Measurements from ENCODE around the gene MDM2. TPM values are rescaled to one million over a fixed set of nuclear protein-coding genes. Genes with fewer than 3 reads are reported as not detected.
A peak's percentile ranks its signal among the peaks of the same experiment; 100 is the strongest.
"Not testable (repeated sequence)": the region's sequence is repeated elsewhere in the genome, so short reads cannot be mapped to it uniquely, and the experiment has no call there.

MDM2 gene
- total RNA-seq, 2 experiments from 2014 or later: 156 to 169 TPM

- H3K36me3 Mint-ChIP-seq: peaks cover 15% of the 10 kb centered on the region
- POLR2A ChIA-PET: no interaction called here
- no peak for DNase-seq
- no peaks in the 10 kb centered on the region for H3K9me3 Mint-ChIP-seq
- no peak overlapping the region for H3K4me3 Mint-ChIP-seq
- H3K27ac Mint-ChIP-seq: peak overlapping the region; percentile 61
- no peaks in the 10 kb centered on the region for H3K27me3 Mint-ChIP-seq
- H3K4me1 Mint-ChIP-seq: peaks cover 9% of the 10 kb centered on the region
- no peak for ATAC-seq (ENCODE audit: low read depth)
These were observed 3.1 kb upstream of the MDM2 start for GRCh38 chr12:68804657-68805591.

- Mint-ChIP-seq H3K4me1 (peaks cover 10% of the 10 kb centered on the region), H3K4me3 (no peak overlapping the region), H3K9me3 (no peaks in the 10 kb centered on the region), H3K27me3 (no peaks in the 10 kb centered on the region), H3K27ac (no peak overlapping the region), H3K36me3 (peaks cover 16% of the 10 kb centered on the region)
- DNase-seq (no peak), ATAC-seq (ENCODE audit: low read depth) (no peak)
- POLR2A ChIA-PET: no interaction called here
These were observed 2.3 kb upstream of the MDM2 start for GRCh38 chr12:68805592-68806120.

- POLR2A ChIA-PET: interaction anchor here (0.7 to 3.0 kb wide), 10 partner anchors 9 to 446 kb away, joined by 3 to 61 read pairs (median 3); partner anchors contain the start of gene SLC35E3
- DNase-seq (no peak), ATAC-seq (ENCODE audit: low read depth) (no peak)
These were observed 1.3 kb upstream of the MDM2 start for GRCh38 chr12:68806488-68807237.

DNA sequence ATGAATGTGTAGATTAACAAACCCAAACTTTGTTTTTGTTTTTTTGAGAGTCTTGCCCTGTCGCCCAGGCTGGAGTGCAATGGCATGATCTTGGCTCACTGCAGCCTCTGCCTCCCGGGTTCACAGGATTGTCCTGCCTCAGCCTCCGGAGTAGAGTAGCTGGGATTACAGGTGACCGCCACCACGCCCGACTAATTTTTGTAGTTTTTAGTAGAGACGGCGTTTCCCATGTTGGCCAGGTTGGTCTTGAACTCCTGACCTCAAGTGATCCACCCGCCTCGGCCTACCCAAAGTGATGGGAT is 752 bp upstream of the MDM2 start:
- not testable (repeated sequence) for H3K27me3 Mint-ChIP-seq; ATAC-seq (ENCODE audit: low read depth); H3K9me3 Mint-ChIP-seq
- Mint-ChIP-seq H3K36me3 (peaks cover 27% of the 10 kb centered on the region), H3K27ac (peak overlapping the region; percentile 100), H3K4me1 (peaks cover 13% of the 10 kb centered on the region), H3K4me3 (peak overlapping the region; percentile 92)
- POLR2A ChIA-PET: interaction anchor here (0.7 to 3.0 kb wide), 21 partner anchors 10 to 551 kb away, joined by 3 to 61 read pairs (median 3); partner anchors contain the start of genes MDM1, RAP1B and SLC35E3
- DNase-seq: peak; percentile 60

More at GRCh38 chr12:68806488-68807237, 1.3 kb upstream of the MDM2 start:
- Mint-ChIP-seq H3K27me3 (no peaks in the 10 kb centered on the region), H3K4me3 (peak overlapping the region; percentile 92), H3K4me1 (peaks cover 13% of the 10 kb centered on the region), H3K27ac (peak overlapping the region; percentile 100), H3K9me3 (no peaks in the 10 kb centered on the region), H3K36me3 (peaks cover 26% of the 10 kb centered on the region)

- ATAC-seq (ENCODE audit: low read depth) (peak; percentile 23), DNase-seq (peak; percentile 69)
- Mint-ChIP-seq H3K4me1 (peaks cover 25% of the 10 kb centered on the region), H3K9me3 (no peaks in the 10 kb centered on the region), H3K27me3 (no peaks in the 10 kb centered on the region), H3K27ac (peak overlapping the region; percentile 100), H3K4me3 (peak overlapping the region; percentile 92), H3K36me3 (peaks cover 39% of the 10 kb centered on the region)
- POLR2A ChIA-PET: interaction anchor here (0.8 to 3.0 kb wide), 23 partner anchors 9 to 550 kb away, joined by 3 to 61 read pairs (median 3); partner anchors contain the start of genes MDM1, RAP1B and SLC35E3
These were observed 612 bp downstream of the MDM2 start for GRCh38 chr12:68808388-68809189.

- Mint-ChIP-seq H3K9me3 (no peaks in the 10 kb centered on the region), H3K4me3 (peak overlapping the region; percentile 92), H3K27me3 (no peaks in the 10 kb centered on the region), H3K36me3 (peaks cover 43% of the 10 kb centered on the region), H3K27ac (peak overlapping the region; percentile 100), H3K4me1 (peaks cover 29% of the 10 kb centered on the region)
- POLR2A ChIA-PET: interaction anchor here (0.8 to 3.0 kb wide), 7 partner anchors 8 to 444 kb away, joined by 3 to 61 read pairs (median 3); partner anchors contain the start of genes RAP1B and SLC35E3
- no peak for DNase-seq
- no peak for ATAC-seq (ENCODE audit: low read depth)
These were observed 1.4 kb downstream of the MDM2 start for GRCh38 chr12:68809190-68810026.

GRCh38 chr12:68810027-68810389 is 2.0 kb downstream of the MDM2 start:
- ATAC-seq (ENCODE audit: low read depth); H3K9me3 Mint-ChIP-seq; DNase-seq; POLR2A ChIA-PET; H3K27me3 Mint-ChIP-seq: not testable (repeated sequence)
- H3K27ac Mint-ChIP-seq: peak overlapping the region; percentile 56
- peak overlapping the region; percentile 92 for H3K4me3 Mint-ChIP-seq
- H3K4me1 Mint-ChIP-seq: peaks cover 32% of the 10 kb centered on the region
- peaks cover 49% of the 10 kb centered on the region for H3K36me3 Mint-ChIP-seq

DNA sequence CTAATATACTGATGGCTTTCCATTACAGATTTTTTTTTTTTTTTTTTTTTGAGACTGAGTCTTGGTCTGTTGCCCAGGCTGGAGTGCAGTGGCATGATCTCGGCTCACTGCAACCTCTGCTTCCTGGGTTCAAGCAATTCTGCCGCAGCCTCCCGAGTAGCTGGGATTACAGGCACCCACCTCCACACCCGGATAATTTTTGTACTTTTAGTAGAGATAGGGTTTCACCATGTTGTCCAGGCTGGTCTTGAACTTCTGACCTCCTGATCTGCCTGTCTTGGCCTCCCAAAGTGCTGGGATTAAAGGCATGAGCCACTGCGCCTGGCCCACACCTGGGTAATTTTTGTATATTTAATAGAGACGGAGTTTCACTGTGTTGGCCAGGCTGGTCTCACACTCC is 3.6 kb downstream of the MDM2 start:
- peaks cover 56% of the 10 kb centered on the region for H3K36me3 Mint-ChIP-seq

GRCh38 chr12:68812553-68813241 is 4.7 kb downstream of the MDM2 start:
- Mint-ChIP-seq H3K27ac (peak overlapping the region; percentile 26), H3K36me3 (peaks cover 61% of the 10 kb centered on the region), H3K27me3 (no peaks in the 10 kb centered on the region), H3K4me3 (peak overlapping the region; percentile 69), H3K9me3 (no peaks in the 10 kb centered on the region), H3K4me1 (peaks cover 33% of the 10 kb centered on the region)
- DNase-seq (no peak), ATAC-seq (ENCODE audit: low read depth) (no peak)
- POLR2A ChIA-PET: interaction anchor here (0.9 to 1.5 kb wide), 2 partner anchors 7 to 234 kb away, joined by 3 read pairs; no protein-coding TSS in a partner anchor

More for the DNA sequence above, 3.6 kb downstream of the MDM2 start:
- peak overlapping the region; percentile 76 for H3K4me3 Mint-ChIP-seq
- peaks cover 36% of the 10 kb centered on the region for H3K4me1 Mint-ChIP-seq
- H3K27me3 Mint-ChIP-seq; H3K27ac Mint-ChIP-seq; ATAC-seq (ENCODE audit: low read depth); DNase-seq; H3K9me3 Mint-ChIP-seq: not testable (repeated sequence)
- POLR2A ChIA-PET: interaction anchor here (0.7 to 1.5 kb wide), 2 partner anchors 8 to 16 kb away, joined by 3 to 5 read pairs; no protein-coding TSS in a partner anchor

- H3K36me3 Mint-ChIP-seq: peaks cover 61% of the 10 kb centered on the region
- H3K9me3 Mint-ChIP-seq: no peaks in the 10 kb centered on the region
- no peak overlapping the region for H3K27ac Mint-ChIP-seq
- H3K4me3 Mint-ChIP-seq: peak overlapping the region; percentile 69
- POLR2A ChIA-PET: no interaction called here
- ATAC-seq (ENCODE audit: low read depth): no peak
- DNase-seq: no peak
- no peaks in the 10 kb centered on the region for H3K27me3 Mint-ChIP-seq
- peaks cover 33% of the 10 kb centered on the region for H3K4me1 Mint-ChIP-seq
These were observed 5.2 kb downstream of the MDM2 start for GRCh38 chr12:68813242-68813593.

DNA sequence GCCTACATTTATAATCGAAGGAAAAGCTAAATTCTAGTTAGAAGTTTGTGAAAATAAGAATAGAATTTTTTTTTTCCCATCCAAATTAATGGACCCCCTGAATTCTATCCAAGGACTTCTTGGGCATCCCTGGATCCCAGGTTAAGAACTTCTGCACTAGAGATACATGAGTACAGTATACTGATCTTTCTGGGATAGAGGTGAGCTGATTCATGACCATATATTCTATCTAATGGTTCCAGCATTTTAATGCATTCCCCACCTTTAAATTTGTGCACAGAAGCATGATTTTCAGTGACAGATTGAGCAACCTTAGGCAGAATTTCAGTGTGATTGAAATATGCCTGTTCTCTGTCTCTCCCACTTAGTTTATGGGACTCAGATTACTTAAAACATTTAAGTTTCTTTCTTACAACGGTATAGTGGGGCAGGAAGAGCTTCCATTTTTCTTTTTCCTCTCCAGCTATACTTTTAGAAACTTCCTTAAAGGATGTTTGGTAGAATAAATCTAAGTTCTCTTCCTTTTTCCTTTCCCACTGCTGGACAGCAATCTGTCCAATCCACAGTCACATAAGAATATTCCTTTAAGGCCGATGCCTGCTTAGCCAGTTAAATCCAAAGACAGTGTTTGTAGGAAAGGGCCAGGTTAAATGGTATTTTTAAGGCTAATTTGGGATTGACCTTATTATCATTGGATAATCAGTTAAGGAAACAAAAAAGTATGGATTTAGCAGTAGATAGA is 6.7 kb downstream of the MDM2 start:
- peaks cover 39% of the 10 kb centered on the region for H3K4me1 Mint-ChIP-seq
- H3K27ac Mint-ChIP-seq: peak overlapping the region; percentile 10
- POLR2A ChIA-PET: interaction anchor here (0.7 kb wide), 1 partner anchor 813 kb away, joined by 5 read pairs; no protein-coding TSS in a partner anchor
- peaks cover 58% of the 10 kb centered on the region for H3K36me3 Mint-ChIP-seq
- H3K9me3 Mint-ChIP-seq: no peaks in the 10 kb centered on the region
- peak overlapping the region; percentile 36 for H3K4me3 Mint-ChIP-seq
- DNase-seq: no peak
- H3K27me3 Mint-ChIP-seq: no peaks in the 10 kb centered on the region
- no peak for ATAC-seq (ENCODE audit: low read depth)

Data from activated naive CD8-positive, alpha-beta T cell treated with anti-CD3 and anti-CD28 coated beads, Interleukin-2, amount 10 ng/mL, durations not matched to agents 7 days and 5 days (primary cell).